ENCODE results near the gene BMP3. TPM values are rescaled to one million over a fixed set of nuclear protein-coding genes. Genes with fewer than 3 reads are reported as not detected.

Gene BMP3
- total RNA-seq, 1 experiment from 2014 or later = 0.17 TPM

DNA sequence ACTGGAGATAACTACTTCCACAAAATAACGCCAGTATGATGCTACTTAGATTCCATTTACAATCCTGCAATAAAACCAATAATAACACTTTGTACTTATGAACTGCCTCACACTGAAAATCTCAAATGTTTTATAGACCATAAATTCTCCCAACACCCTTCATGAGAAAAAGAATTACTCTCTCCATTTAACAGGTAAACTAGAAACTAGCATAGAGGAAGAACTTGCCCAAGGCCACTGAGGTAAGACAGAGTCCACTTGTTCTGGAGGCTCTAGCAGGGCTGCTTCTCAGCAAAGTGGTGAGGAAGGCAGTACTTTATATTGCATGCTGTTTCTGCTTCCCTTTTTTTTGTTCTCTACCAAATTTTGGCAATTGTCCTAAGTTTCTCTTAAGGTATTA is 11.5 kb upstream of the BMP3 start:
- H3K27ac Mint-ChIP-seq (ENCODE audit: unreplicated experiment) = no peak overlapping the region
- intact Hi-C loops (cut with micrococcal nuclease; ENCODE audit: unreplicated experiment) = no loop called here

GRCh38 chr4:81021142-81021944 is 9.2 kb upstream of the BMP3 start:
- Mint-ChIP-seq H3K4me1 (ENCODE audit: low read depth, unreplicated experiment) (peaks cover 12% of the 10 kb centered on the region), H3K4me3 (ENCODE audit: low read depth, unreplicated experiment) (no peak overlapping the region), H3K27ac (ENCODE audit: unreplicated experiment) (peak overlapping the region; percentile 32), H3K9me3 (ENCODE audit: low read depth, unreplicated experiment) (no peaks in the 10 kb centered on the region), H3K27me3 (ENCODE audit: unreplicated experiment) (peaks cover 9% of the 10 kb centered on the region), H3K36me3 (ENCODE audit: insufficient read depth, unreplicated experiment) (no peaks in the 10 kb centered on the region)
- BruUV-seq (replicated peaks) = no TSS peak
- intact Hi-C loops (cut with micrococcal nuclease; ENCODE audit: unreplicated experiment) = no loop called here
- CTCF ChIA-PET = interaction anchor here (0.7 to 1.7 kb wide), 7 partner anchors 9 to 658 kb away, joined by 3 to 11 read pairs (median 4); partner anchors contain the start of gene BMP3
- TF ChIP-seq, protein P1, sequence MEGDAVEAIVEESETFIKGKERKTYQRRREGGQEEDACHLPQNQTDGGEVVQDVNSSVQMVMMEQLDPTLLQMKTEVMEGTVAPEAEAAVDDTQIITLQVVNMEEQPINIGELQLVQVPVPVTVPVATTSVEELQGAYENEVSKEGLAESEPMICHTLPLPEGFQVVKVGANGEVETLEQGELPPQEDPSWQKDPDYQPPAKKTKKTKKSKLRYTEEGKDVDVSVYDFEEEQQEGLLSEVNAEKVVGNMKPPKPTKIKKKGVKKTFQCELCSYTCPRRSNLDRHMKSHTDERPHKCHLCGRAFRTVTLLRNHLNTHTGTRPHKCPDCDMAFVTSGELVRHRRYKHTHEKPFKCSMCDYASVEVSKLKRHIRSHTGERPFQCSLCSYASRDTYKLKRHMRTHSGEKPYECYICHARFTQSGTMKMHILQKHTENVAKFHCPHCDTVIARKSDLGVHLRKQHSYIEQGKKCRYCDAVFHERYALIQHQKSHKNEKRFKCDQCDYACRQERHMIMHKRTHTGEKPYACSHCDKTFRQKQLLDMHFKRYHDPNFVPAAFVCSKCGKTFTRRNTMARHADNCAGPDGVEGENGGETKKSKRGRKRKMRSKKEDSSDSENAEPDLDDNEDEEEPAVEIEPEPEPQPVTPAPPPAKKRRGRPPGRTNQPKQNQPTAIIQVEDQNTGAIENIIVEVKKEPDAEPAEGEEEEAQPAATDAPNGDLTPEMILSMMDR (IDR thresholded peaks at IDR 0.05; ENCODE audit: unreplicated experiment) = no peak
- DNase-seq = peak; percentile 52

More for the DNA sequence above, 11.5 kb upstream of the BMP3 start:
- TF ChIP-seq, protein P1 (IDR thresholded peaks at IDR 0.05; ENCODE audit: unreplicated experiment) = no peak
- no TSS peak for BruUV-seq (replicated peaks)
- H3K27me3 Mint-ChIP-seq (ENCODE audit: unreplicated experiment) = no peaks in the 10 kb centered on the region
- no peak overlapping the region for H3K4me3 Mint-ChIP-seq (ENCODE audit: low read depth, unreplicated experiment)
- DNase-seq = no peak
- CTCF ChIA-PET = no interaction called here
- H3K36me3 Mint-ChIP-seq (ENCODE audit: insufficient read depth, unreplicated experiment) = no peaks in the 10 kb centered on the region
- no peaks in the 10 kb centered on the region for H3K9me3 Mint-ChIP-seq (ENCODE audit: low read depth, unreplicated experiment)
- peaks cover 12% of the 10 kb centered on the region for H3K4me1 Mint-ChIP-seq (ENCODE audit: low read depth, unreplicated experiment)

GRCh38 chr4:81021981-81022380 is 8.5 kb upstream of the BMP3 start:
- CTCF ChIA-PET = interaction anchor here (0.7 to 1.7 kb wide), 7 partner anchors 8 to 659 kb away, joined by 3 to 11 read pairs (median 4); partner anchors contain the start of gene BMP3
- intact Hi-C loops (cut with micrococcal nuclease; ENCODE audit: unreplicated experiment) = no loop called here
- no TSS peak for BruUV-seq (replicated peaks)
- H3K4me3 Mint-ChIP-seq (ENCODE audit: low read depth, unreplicated experiment) = no peak overlapping the region
- TF ChIP-seq, protein P1 (IDR thresholded peaks at IDR 0.05; ENCODE audit: unreplicated experiment) = no peak
- no peak for DNase-seq
- no peaks in the 10 kb centered on the region for H3K36me3 Mint-ChIP-seq (ENCODE audit: insufficient read depth, unreplicated experiment)
- peaks cover 12% of the 10 kb centered on the region for H3K4me1 Mint-ChIP-seq (ENCODE audit: low read depth, unreplicated experiment)
- H3K27ac Mint-ChIP-seq (ENCODE audit: unreplicated experiment) = peak overlapping the region; percentile 32
- H3K27me3 Mint-ChIP-seq (ENCODE audit: unreplicated experiment) = peaks cover 9% of the 10 kb centered on the region
- H3K9me3 Mint-ChIP-seq (ENCODE audit: low read depth, unreplicated experiment) = no peaks in the 10 kb centered on the region

DNA sequence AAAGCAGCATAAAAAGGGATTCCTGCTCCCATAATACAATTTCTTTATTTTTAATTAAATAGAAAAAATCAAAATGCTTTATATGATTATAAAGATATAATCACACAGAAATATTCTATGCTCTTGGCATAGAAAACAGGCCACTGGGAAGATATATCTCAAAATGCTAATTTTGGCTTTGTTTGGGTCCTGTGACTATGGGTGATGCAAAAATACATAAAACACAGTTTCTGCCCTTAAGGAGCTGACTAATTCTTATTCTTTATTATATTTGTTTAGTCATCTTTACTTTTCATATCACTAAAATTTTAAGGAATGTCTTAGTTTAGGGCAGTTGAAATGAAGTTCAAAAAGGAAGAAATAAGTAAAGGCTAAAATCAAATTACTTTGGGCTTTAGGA is 7.0 kb upstream of the BMP3 start:
- Mint-ChIP-seq H3K4me1 (ENCODE audit: low read depth, unreplicated experiment) (peaks cover 12% of the 10 kb centered on the region), H3K36me3 (ENCODE audit: insufficient read depth, unreplicated experiment) (no peaks in the 10 kb centered on the region), H3K27me3 (ENCODE audit: unreplicated experiment) (peaks cover 17% of the 10 kb centered on the region), H3K9me3 (ENCODE audit: low read depth, unreplicated experiment) (no peaks in the 10 kb centered on the region), H3K27ac (ENCODE audit: unreplicated experiment) (no peak overlapping the region), H3K4me3 (ENCODE audit: low read depth, unreplicated experiment) (no peak overlapping the region)
- intact Hi-C loops (cut with micrococcal nuclease; ENCODE audit: unreplicated experiment) = no loop called here
- TF ChIP-seq, protein P1 (IDR thresholded peaks at IDR 0.05; ENCODE audit: unreplicated experiment) = no peak
- CTCF ChIA-PET = interaction anchor here (0.6 kb wide), 1 partner anchor 1959 kb away, joined by 5 read pairs; no protein-coding TSS in a partner anchor
- no peak for DNase-seq
- BruUV-seq (replicated peaks) = no TSS peak
